Liver (tissue), 9 donors: Measurements from ENCODE around the gene ACCSL. TPM values are rescaled to one million over a fixed set of nuclear protein-coding genes. Genes with fewer than 3 reads are reported as not detected.

Experiments
- DNase-seq: peaks from one replicate; pipeline ENCODE4 v3.0.0-alpha.2; 2017; ENCODE audit warnings: low spot score
- H3K27ac ChIP-seq, 2 donors: one replicate each; pipeline ENCODE4 v1.7.0; 2013; ENCODE audit warnings: inconsistent platforms in 2 of 2, low read length in 2 of 2, control low read depth in 1 of 2, low read depth in 1 of 2, mild to moderate bottlenecking in 1 of 2
- H3K27me3 ChIP-seq, 4 donors: one replicate each; pipeline versions ENCODE4 v1.6.1 to v1.7.0; 2013; ENCODE audit warnings: low read length in 3 of 4, inconsistent platforms in 1 of 4, mild to moderate bottlenecking in 1 of 4, moderate library complexity in 1 of 4; ENCODE audit not compliant: control insufficient read depth in 4 of 4, insufficient read depth in 4 of 4
- H3K36me3 ChIP-seq, 4 donors: one replicate each; pipeline versions ENCODE4 v1.6.1 to v1.7.0; 2013; ENCODE audit warnings: low read length in 3 of 4, mild to moderate bottlenecking in 3 of 4, low read depth in 1 of 4, moderate library complexity in 1 of 4; ENCODE audit not compliant: control insufficient read depth in 4 of 4, insufficient read depth in 3 of 4
- H3K4me1 ChIP-seq, 4 donors: one replicate each; pipeline versions ENCODE4 v1.6.1 to v1.7.0; 2013; ENCODE audit warnings: low read length in 3 of 4, mild to moderate bottlenecking in 3 of 4, moderate library complexity in 1 of 4; ENCODE audit not compliant: control insufficient read depth in 4 of 4, insufficient read depth in 4 of 4
- H3K4me3 ChIP-seq, 3 donors: one replicate each; pipeline versions ENCODE4 v1.6.1 to v1.7.0; 2013; ENCODE audit warnings: low read length in 3 of 3, control low read depth in 1 of 3, low read depth in 1 of 3, mild to moderate bottlenecking in 1 of 3
- H3K9ac ChIP-seq, 2 donors: one replicate each; pipeline ENCODE4 v1.7.0; 2013; ENCODE audit warnings: low read length in 2 of 2, mild to moderate bottlenecking in 2 of 2, moderate library complexity in 2 of 2, control low read depth in 1 of 2, low read depth in 1 of 2
- H3K9me3 ChIP-seq, 4 donors: one replicate each; pipeline versions ENCODE4 v1.6.1 to v1.7.0; 2013; ENCODE audit warnings: low read length in 3 of 4; ENCODE audit not compliant: control insufficient read depth in 4 of 4
- ATF3 ChIP-seq: IDR thresholded peaks from 2 replicates; pipeline ENCODE4 v1.6.1; 2016; ENCODE audit warnings: antibody characterized with exemption
- EGR1 ChIP-seq, 2 donors: IDR thresholded peaks; 2 replicates each; pipeline ENCODE4 v1.6.1; 2016 to 2018; ENCODE audit warnings: antibody characterized with exemption in 2 of 2, low read depth in 2 of 2
- FOXA1 ChIP-seq: IDR thresholded peaks from 2 replicates; pipeline ENCODE4 v1.6.1; 2016; ENCODE audit warnings: antibody characterized with exemption
- FOXA2 ChIP-seq: IDR thresholded peaks from 2 replicates; pipeline ENCODE4 v1.6.1; 2016; ENCODE audit warnings: antibody characterized with exemption
- GABPA ChIP-seq, 2 donors: IDR thresholded peaks in 1 of 2; conservative IDR thresholded peaks in 1 of 2; 2 replicates each; pipeline ENCODE4 v1.6.1; 2016; ENCODE audit warnings: antibody characterized with exemption in 2 of 2, mild to moderate bottlenecking in 1 of 2, moderate library complexity in 1 of 2
- HNF4A ChIP-seq, 2 donors: conservative IDR thresholded peaks; 2 replicates each; pipeline ENCODE4 v1.6.1; 2016; ENCODE audit warnings: antibody characterized with exemption in 2 of 2, mild to moderate bottlenecking in 2 of 2
- HNF4G ChIP-seq: IDR thresholded peaks from 2 replicates; pipeline ENCODE4 v1.6.1; 2016; ENCODE audit warnings: antibody characterized with exemption
- JUND ChIP-seq, 2 donors: IDR thresholded peaks; 2 replicates each; pipeline ENCODE4 v1.6.1; 2016; ENCODE audit warnings: antibody characterized with exemption in 2 of 2
- MAX ChIP-seq: IDR thresholded peaks from 2 replicates; pipeline ENCODE4 v1.6.1; 2016; ENCODE audit warnings: antibody characterized with exemption
- NR2F2 ChIP-seq: IDR thresholded peaks from 2 replicates; pipeline ENCODE4 v1.6.1; 2016; ENCODE audit warnings: antibody characterized with exemption
- RAD21 ChIP-seq, 2 donors: IDR thresholded peaks; 2 replicates each; pipeline ENCODE4 v1.6.1; 2016; ENCODE audit warnings: antibody characterized with exemption in 2 of 2, mild to moderate bottlenecking in 2 of 2
- REST ChIP-seq: IDR thresholded peaks from 2 replicates; pipeline ENCODE4 v1.6.1; 2016; ENCODE audit warnings: antibody characterized with exemption, mild to moderate bottlenecking
- RXRA ChIP-seq, 2 donors: IDR thresholded peaks; 2 replicates each; pipeline ENCODE4 v1.6.1; 2017 to 2018; ENCODE audit warnings: antibody characterized with exemption in 2 of 2, mild to moderate bottlenecking in 1 of 2
- SP1 ChIP-seq: IDR thresholded peaks from 2 replicates; pipeline ENCODE4 v1.6.1; 2018; ENCODE audit warnings: antibody characterized with exemption, mild to moderate bottlenecking
- TAF1 ChIP-seq: conservative IDR thresholded peaks from 2 replicates; pipeline ENCODE4 v1.6.1; 2016; ENCODE audit warnings: antibody characterized with exemption, mild to moderate bottlenecking
- YY1 ChIP-seq: IDR thresholded peaks from 2 replicates; pipeline ENCODE4 v1.6.1; 2016; ENCODE audit warnings: antibody characterized with exemption, mild to moderate bottlenecking
- WGBS: extraction: QIAGEN DNeasy Blood & Tissue Kit; methylation state at CpG from one replicate; pipeline ENCODE4 v1.1.7; 2013; 5-methylcytosine and 5-hydroxymethylcytosine counted together
- polyA plus RNA-seq, 2 donors: library from polyadenylated mRNA; stranded (reverse) in 1 of 2; unstranded in 1 of 2; fragments of 200-250 nt in 1 of 2; fragments of >200 nt in 1 of 2; fragmentation: Nextera tagmentation in 1 of 2; extraction: Ambion mirVana in 1 of 2; gene quantifications; one replicate each; pipeline versions ENCODE4 v1.2.1 to v1.2.3, GENCODE V29; 2013 to 2015
- total RNA-seq, 2 donors: library from RNA; depleted of rRNA; stranded (reverse); fragments of >200 nt; gene quantifications; one replicate each; pipeline ENCODE4 v1.2.3, GENCODE V29; 2014
- TF ChIP-seq, protein P1 (sequence below): fragments of 150-350 bp; IDR thresholded peaks from 2 replicates; pipeline ENCODE4 v1.5.1; 2017; ENCODE audit warnings: improper control_type of control experiment, low read depth, low read length; ENCODE audit not compliant: missing input control
- TF ChIP-seq, protein P2 (sequence below): IDR thresholded peaks from 2 replicates; pipeline ENCODE4 v1.6.1; 2016; ENCODE audit warnings: antibody characterized with exemption
- donor health status: healthy.
- donor health status: healthy.
- donor health status: healthy.
- donor health status: healthy.
- donor health status: healthy.

Gene ACCSL
- total and polyA plus RNA-seq, 4 donors: 0.09 TPM; not detected in 3

GRCh38 chr11:44028401-44028800, 19.4 kb upstream of the ACCSL start:
- Histone ChIP-seq H3K27me3 (no peaks in the 10 kb centered on the region), H3K9me3 (peaks cover 0 to 6% (median under 1%) of the 10 kb centered on the region in 4 donors), H3K4me1 (no peaks in the 10 kb centered on the region), H3K9ac (no peak overlapping the region), H3K4me3 (no peak overlapping the region), H3K27ac (no peak overlapping the region), H3K36me3 (no peaks in the 10 kb centered on the region)
- no peak for DNase-seq
- 95% methylated on average over 1 of the region's 1 CpG for WGBS
- no peak for TF ChIP-seq NR2F2
- TF ChIP-seq, protein P1, sequence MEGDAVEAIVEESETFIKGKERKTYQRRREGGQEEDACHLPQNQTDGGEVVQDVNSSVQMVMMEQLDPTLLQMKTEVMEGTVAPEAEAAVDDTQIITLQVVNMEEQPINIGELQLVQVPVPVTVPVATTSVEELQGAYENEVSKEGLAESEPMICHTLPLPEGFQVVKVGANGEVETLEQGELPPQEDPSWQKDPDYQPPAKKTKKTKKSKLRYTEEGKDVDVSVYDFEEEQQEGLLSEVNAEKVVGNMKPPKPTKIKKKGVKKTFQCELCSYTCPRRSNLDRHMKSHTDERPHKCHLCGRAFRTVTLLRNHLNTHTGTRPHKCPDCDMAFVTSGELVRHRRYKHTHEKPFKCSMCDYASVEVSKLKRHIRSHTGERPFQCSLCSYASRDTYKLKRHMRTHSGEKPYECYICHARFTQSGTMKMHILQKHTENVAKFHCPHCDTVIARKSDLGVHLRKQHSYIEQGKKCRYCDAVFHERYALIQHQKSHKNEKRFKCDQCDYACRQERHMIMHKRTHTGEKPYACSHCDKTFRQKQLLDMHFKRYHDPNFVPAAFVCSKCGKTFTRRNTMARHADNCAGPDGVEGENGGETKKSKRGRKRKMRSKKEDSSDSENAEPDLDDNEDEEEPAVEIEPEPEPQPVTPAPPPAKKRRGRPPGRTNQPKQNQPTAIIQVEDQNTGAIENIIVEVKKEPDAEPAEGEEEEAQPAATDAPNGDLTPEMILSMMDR: no peak
- no peak for TF ChIP-seq FOXA1
- TF ChIP-seq ATF3: no peak
- no peak for TF ChIP-seq SP1
- no peak for TF ChIP-seq TAF1
- no peak for TF ChIP-seq MAX
- no peak for TF ChIP-seq REST
- TF ChIP-seq FOXA2: no peak
- TF ChIP-seq HNF4A (conservative IDR thresholded peaks at IDR 0.05): no peak
- TF ChIP-seq EGR1 (IDR thresholded peaks at IDR 0.05; ENCODE audit: low read depth in 2 of 2): no peak
- TF ChIP-seq GABPA (IDR thresholded peaks at IDR 0.05 in 1 of 2, conservative IDR thresholded peaks at IDR 0.05 in 1 of 2): no peak
- TF ChIP-seq RXRA (IDR thresholded peaks at IDR 0.05): no peak
- TF ChIP-seq HNF4G: no peak
- TF ChIP-seq RAD21 (IDR thresholded peaks at IDR 0.05): no peak
- TF ChIP-seq YY1: no peak

GRCh38 chr11:44028816-44029506, 18.8 kb upstream of the ACCSL start:
- Histone ChIP-seq H3K9ac (no peak overlapping the region), H3K36me3 (no peaks in the 10 kb centered on the region), H3K4me3 (no peak overlapping the region), H3K27ac (no peak overlapping the region), H3K9me3 (peaks cover 0 to 6% (median under 1%) of the 10 kb centered on the region in 4 donors), H3K27me3 (no peaks in the 10 kb centered on the region), H3K4me1 (no peaks in the 10 kb centered on the region)
- peak; percentile 8 for DNase-seq
- 83% methylated on average over 3 of the region's 3 CpGs for WGBS
- TF ChIP-seq TAF1 (no peak), FOXA1 (no peak), SP1 (no peak), RXRA (IDR thresholded peaks at IDR 0.05) (no peak), YY1 (no peak), EGR1 (IDR thresholded peaks at IDR 0.05; ENCODE audit: low read depth in 2 of 2) (no peak), MAX (no peak), HNF4G (no peak), RAD21 (IDR thresholded peaks at IDR 0.05) (no peak), JUND (IDR thresholded peaks at IDR 0.05) (no peak), FOXA2 (no peak)
- TF ChIP-seq, protein P1: no peak
- TF ChIP-seq, protein P2, sequence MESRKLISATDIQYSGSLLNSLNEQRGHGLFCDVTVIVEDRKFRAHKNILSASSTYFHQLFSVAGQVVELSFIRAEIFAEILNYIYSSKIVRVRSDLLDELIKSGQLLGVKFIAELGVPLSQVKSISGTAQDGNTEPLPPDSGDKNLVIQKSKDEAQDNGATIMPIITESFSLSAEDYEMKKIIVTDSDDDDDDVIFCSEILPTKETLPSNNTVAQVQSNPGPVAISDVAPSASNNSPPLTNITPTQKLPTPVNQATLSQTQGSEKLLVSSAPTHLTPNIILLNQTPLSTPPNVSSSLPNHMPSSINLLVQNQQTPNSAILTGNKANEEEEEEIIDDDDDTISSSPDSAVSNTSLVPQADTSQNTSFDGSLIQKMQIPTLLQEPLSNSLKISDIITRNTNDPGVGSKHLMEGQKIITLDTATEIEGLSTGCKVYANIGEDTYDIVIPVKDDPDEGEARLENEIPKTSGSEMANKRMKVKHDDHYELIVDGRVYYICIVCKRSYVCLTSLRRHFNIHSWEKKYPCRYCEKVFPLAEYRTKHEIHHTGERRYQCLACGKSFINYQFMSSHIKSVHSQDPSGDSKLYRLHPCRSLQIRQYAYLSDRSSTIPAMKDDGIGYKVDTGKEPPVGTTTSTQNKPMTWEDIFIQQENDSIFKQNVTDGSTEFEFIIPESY: no peak
